Stimulated activated CD4-positive, alpha-beta T cell treated with anti-CD3 and anti-CD28 coated beads, Interleukin-12 subunit alpha, Interleukin-12 subunit beta, amount 100 ng/mL, for 4 hours (primary cell): ENCODE data around the gene RFX6.

Experiments
- DNase-seq: peaks from one replicate; pipeline ENCODE4 v3.0.0-alpha.2; 2020

RFX6 gene

GRCh38 chr6:116902634-116903033 lies 25.6 kb downstream of the RFX6 start:
- no peak for DNase-seq

GRCh38 chr6:116922853-116923548 lies 46.0 kb downstream of the RFX6 start:
- DNase-seq: no peak

GRCh38 chr6:116924245-116924644 lies 47.2 kb downstream of the RFX6 start:
- DNase-seq: no peak

- no peak for DNase-seq
Measured at GRCh38 chr6:116925088-116925794, 48.2 kb downstream of the RFX6 start.

- DNase-seq: no peak
Measured at GRCh38 chr6:116928677-116929076, 51.6 kb downstream of the RFX6 start.

- DNase-seq: no peak
Measured at GRCh38 chr6:116929825-116930224, 52.8 kb downstream of the RFX6 start.

GRCh38 chr6:116931456-116931855 lies 54.4 kb downstream of the RFX6 start:
- no peak for DNase-seq

GRCh38 chr6:116932496-116932895 lies 55.5 kb downstream of the RFX6 start:
- no peak for DNase-seq

DNA sequence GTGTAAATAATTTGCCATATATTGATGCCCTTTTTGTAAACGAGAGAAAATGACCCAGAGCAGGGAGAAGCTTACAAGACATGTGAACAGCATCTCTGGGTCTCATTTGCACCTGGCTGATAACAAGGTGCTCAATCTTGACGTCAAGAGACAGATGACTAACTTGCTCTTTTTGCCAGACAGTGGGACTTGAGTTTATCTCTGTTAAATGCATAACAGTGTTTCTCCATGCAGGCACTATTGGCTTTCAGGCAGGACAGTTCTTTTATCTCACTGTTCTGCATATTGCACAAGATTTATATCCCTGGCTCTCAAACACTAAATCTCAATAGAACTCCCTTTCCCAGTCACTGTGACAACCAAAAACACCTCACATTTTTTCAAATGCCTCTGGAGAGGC lies 56.4 kb downstream of the RFX6 start:
- no peak for DNase-seq

GRCh38 chr6:116938305-116938704 lies 61.3 kb downstream of the RFX6 start:
- DNase-seq: no peak

GRCh38 chr6:116941727-116942126 lies 64.7 kb downstream of the RFX6 start:
- no peak for DNase-seq

- no peak for DNase-seq
Measured at GRCh38 chr6:116945809-116946208, 68.8 kb downstream of the RFX6 start.

GRCh38 chr6:116948533-116949304 lies 71.7 kb downstream of the RFX6 start:
- DNase-seq: no peak

- no peak for DNase-seq
Measured at GRCh38 chr6:116949964-116950363, 72.9 kb downstream of the RFX6 start.

GRCh38 chr6:116954335-116954734 lies 77.3 kb downstream of the RFX6 start:
- DNase-seq: no peak

GRCh38 chr6:116954938-116955337 lies 77.9 kb downstream of the RFX6 start:
- no peak for DNase-seq

DNA sequence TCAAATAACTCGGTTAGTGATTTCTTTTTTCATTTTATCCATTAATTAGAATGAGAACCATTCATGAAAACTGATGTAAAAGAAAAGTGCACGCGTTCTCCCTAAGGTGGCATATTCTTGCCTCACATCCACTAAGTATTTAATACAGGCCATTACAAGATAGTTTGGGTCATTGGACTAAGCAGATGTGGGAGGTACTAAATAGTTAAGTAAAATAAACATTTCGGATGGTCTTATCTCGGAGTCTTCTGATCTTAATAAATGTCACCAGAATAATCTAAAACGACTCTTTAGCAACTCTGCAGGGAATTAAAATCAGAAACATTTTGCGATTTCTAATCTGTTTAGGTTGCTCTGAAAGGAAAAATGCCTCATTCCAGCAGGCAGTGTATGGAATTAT lies 78.7 kb downstream of the RFX6 start:
- no peak for DNase-seq

DNA sequence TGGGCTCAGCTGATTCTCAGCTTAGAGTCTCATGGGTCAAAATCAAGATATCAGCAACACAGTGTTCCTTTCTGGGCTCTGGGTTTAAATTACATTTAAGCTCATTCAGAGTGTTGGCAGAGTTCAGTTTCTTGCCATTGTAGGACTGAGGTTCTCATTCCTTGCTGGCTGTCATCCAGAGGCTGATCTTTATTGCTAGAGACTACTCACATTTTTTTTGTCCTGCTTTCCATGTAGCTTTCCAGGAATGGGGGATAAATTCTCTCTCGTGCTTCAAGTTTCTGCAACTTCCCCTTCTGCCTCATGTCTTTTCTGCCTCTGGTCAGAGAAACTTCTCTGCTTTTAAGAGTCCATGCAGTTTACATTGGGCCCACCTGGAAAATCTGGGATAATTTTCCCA lies 86.9 kb downstream of the RFX6 start:
- no peak for DNase-seq

DNA sequence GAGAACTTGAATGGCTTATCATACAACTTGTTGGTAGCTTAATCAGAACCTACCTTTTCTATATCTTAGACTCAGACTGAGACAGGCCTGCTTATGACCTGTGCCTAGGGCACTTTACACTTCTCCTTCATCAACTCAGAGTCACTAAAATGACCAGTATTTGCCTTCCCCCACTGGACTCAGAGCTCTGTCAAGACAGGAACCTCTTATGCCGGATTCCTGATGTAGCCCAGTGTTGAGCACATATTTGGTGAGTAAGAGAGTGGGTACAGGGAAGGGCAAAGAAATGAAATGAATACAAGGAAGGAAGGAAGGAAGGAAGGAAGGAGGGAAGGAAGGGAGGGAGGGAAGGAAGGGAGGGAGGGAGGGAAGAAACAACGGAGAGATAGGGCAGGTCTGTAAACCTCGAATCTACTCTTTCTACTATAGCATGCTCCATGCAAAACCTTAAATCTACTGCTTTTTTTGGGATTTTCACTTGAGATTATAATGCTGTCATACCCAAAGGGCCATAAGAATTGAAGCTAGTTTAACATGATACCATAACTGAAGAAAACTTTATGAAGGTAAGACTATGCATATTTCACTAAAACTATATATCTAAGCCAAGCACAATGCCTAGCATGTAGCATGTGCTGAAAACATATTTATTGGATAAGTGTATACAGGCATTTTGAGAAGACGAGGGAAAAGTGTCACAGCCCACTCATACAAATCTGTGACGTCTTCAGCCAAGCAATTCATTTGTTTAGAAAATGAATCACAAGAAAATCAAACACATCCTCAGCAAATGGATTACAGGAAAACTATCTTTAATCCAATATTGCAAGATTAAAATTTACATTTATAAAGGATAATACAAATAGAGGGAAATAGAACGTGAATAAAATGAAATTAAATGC lies 89.9 kb downstream of the RFX6 start:
- DNase-seq: no peak

DNA sequence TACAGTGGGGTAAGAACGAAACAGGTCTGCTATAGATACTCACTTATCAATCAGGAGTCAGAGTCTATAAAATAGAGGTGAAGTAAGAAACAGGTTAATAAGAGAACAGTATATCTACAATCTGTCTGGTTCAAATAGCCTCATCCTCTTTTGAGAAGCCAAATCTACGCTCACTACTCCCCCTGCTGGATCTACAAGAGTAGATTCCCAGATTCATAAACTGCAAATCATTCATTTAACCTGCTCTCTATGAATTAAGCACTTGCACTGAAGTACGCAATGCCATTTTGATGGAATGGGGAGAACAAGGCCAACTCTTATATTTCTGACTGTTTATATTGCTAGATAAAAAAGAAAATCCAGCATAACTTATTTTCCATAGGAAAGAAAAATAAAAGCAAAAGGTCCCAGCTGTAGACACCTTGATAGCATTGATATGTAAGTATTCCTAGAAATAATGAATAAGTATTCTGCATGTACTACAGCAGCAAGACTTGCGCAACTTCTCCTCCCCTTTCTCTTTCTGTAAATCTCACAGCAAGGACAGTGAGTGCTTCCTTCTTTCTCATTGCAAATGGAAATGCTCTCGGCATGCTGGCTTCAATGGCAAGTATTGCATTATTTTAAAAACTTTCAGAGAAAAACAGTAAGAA lies 92.3 kb downstream of the RFX6 start:
- DNase-seq: no peak

DNA sequence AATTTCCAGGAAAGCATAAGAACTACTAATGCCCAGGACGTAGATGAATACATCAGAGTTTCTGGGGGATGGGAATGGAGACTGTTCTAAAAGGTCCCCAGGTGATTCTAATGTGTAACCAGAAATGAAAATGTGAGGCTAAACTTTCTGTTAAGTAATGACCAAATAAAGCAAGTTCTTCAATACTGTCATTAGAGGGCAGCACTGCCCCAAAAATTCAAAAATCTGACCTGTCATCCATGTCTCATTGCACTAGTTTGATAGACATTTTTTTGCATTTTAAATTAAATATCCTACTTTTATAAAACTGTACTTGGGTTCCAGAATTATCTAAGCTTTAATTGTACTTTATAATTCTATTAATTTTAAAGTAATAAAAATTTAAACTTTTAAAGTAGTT lies 94.9 kb downstream of the RFX6 start:
- DNase-seq: no peak

DNA sequence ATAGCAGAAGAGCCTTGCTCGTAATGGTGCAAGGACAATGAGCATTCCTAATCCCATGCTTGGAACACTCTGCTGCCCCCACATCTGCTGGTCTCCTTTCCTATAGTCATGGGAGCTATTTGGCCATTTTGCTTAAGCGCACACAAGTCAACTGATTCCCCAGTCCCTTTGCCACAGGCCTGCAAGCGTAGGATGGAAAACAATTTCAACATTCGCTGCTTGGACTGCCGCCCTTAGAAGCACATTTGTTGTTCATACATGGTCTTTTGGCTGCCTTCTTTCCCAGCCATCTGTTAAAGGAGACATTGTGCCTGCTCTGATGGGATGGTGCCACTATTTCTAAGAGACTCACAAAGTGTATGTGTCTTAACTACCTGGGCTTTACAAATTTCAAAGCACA lies 96.9 kb downstream of the RFX6 start:
- DNase-seq: no peak
